HCT116 (cell line): ENCODE measurements around the gene CERT1. TPM values are rescaled to one million over a fixed set of nuclear protein-coding genes. Genes with fewer than 3 reads are reported as not detected.

Source experiments
- ATAC-seq: fragments of 200-7000 bp; cut with Tn5 transposase; 2 replicates; pipeline ENCODE4 v1.9.1; 2020; ENCODE audit warnings: mild to moderate bottlenecking, moderate library complexity
- BruUV-seq: library from RNA; stranded (reverse); fragments of 400-500 nt; replicated peaks from 2 replicates; lab custom pipeline; 2021; lab: Mats Ljungman, UMichigan
- CTCF ChIA-PET: fragments of 300-600 bp; sonication (Branson Sonifier 250); formaldehyde crosslinking; loops from one replicate; lab custom pipeline; 2021; ENCODE audit warnings: antibody characterized with exemption; lab: Charles Lee
- POLR2A ChIA-PET: fragments of 300-600, 350-600 bp; sonication (Branson Sonifier 250); formaldehyde crosslinking; loops from one replicate; lab custom pipeline; 2021; ENCODE audit warnings: antibody characterized with exemption; lab: Charles Lee
- RAD21 ChIA-PET, 2 experiments: fragments of 300-600 bp; sonication (Branson Sonifier 250); formaldehyde crosslinking; loops; one replicate each; lab custom pipeline; 2023; ENCODE audit warnings: low total read pairs in 2 of 2; ENCODE audit not compliant: uncharacterized antibody in 2 of 2, unreplicated experiment in 2 of 2, low non-redundant PET in 1 of 2; lab: Charles Lee
- DNase-seq: peaks from one replicate; pipeline ENCODE4 v3.0.0-alpha.2; 2010; ENCODE audit warnings: low read depth, low spot score
- H2AFZ ChIP-seq: fragments of 200-600 bp; shearing (Covaris generic), sonication (generic); 2 replicates; pipeline ENCODE4 v1.6.1; 2017; ENCODE audit warnings: low read depth, mixed run types, mixed read lengths, antibody characterized with exemption, low read length; ENCODE audit not compliant: poor library complexity, severe bottlenecking
- H3K27ac ChIP-seq: 2 replicates; pipeline ENCODE4 v1.5.1; 2012; ENCODE audit warnings: low read depth, low read length
- H3K27me3 ChIP-seq: fragments of 200-600 bp; sonication (generic); 2 replicates; pipeline ENCODE4 v1.6.1; 2016; ENCODE audit warnings: mixed run types, low read length, mixed read lengths; ENCODE audit not compliant: insufficient read depth
- H3K36me3 ChIP-seq, 2 experiments: fragments of 200-500 bp in 1 of 2; fragments of 200-600 bp in 1 of 2; sonication (Bioruptor generic) in 1 of 2; sonication (generic) in 1 of 2; 2 replicates each; pipeline versions ENCODE4 v1.5.1 to v1.6.1; 2014 to 2016; ENCODE audit warnings: low read length in 2 of 2, inconsistent platforms in 1 of 2, mixed read lengths in 1 of 2, mixed run types in 1 of 2; ENCODE audit not compliant: insufficient read depth in 2 of 2, control insufficient read depth in 1 of 2
- H3K4me1 ChIP-seq, 2 experiments: fragments of 200-600 bp in 1 of 2; sonication (generic) in 1 of 2; 2 replicates each; pipeline versions ENCODE4 v1.5.1 to v1.6.1; 2012 to 2017; ENCODE audit warnings: low read length in 2 of 2, inconsistent platforms in 1 of 2, mild to moderate bottlenecking in 1 of 2, mixed read lengths in 1 of 2, mixed run types in 1 of 2, moderate library complexity in 1 of 2; ENCODE audit not compliant: insufficient read depth in 2 of 2, control insufficient read depth in 1 of 2
- H3K4me2 ChIP-seq: fragments of 200-600 bp; sonication (generic); 2 replicates; pipeline ENCODE4 v1.6.1; 2017; ENCODE audit warnings: mixed run types, low read length, mixed read lengths
- H3K4me3 ChIP-seq, 2 experiments: fragments of 200-600 bp in 1 of 2; sonication (generic) in 1 of 2; replicated peaks in 1 of 2; 2 replicates each; pipeline ENCODE4 v1.5.1; 2011 to 2016; ENCODE audit warnings: low read length in 2 of 2, control low read depth in 1 of 2, low read depth in 1 of 2, mild to moderate bottlenecking in 1 of 2, mixed read lengths in 1 of 2, mixed run types in 1 of 2
- H3K79me2 ChIP-seq: fragments of 200-600 bp; sonication (generic); 2 replicates; pipeline ENCODE4 v1.6.1; 2017; ENCODE audit warnings: mild to moderate bottlenecking, mixed run types, low read length, moderate library complexity, mixed read lengths; ENCODE audit not compliant: insufficient read depth
- H3K9ac ChIP-seq: fragments of 200-600 bp; sonication (generic); 2 replicates; pipeline ENCODE4 v1.6.1; 2016; ENCODE audit warnings: low read length, mixed read lengths
- H3K9me2 ChIP-seq: fragments of 200-600 bp; sonication (generic), shearing (Covaris generic); 2 replicates; pipeline ENCODE4 v1.6.1; 2017; ENCODE audit warnings: mixed run types, mild to moderate bottlenecking, moderate library complexity; ENCODE audit not compliant: insufficient read depth
- H3K9me3 ChIP-seq, 2 experiments: fragments of 200-500 bp in 1 of 2; fragments of 200-600 bp in 1 of 2; sonication (Bioruptor generic) in 1 of 2; sonication (generic) in 1 of 2; 2 replicates each; pipeline ENCODE4 v1.6.1; 2014 to 2017; ENCODE audit warnings: low read length in 2 of 2, mixed read lengths in 2 of 2, inconsistent platforms in 1 of 2, low read depth in 1 of 2, mild to moderate bottlenecking in 1 of 2, mixed run types in 1 of 2, moderate library complexity in 1 of 2; ENCODE audit not compliant: control insufficient read depth in 1 of 2, insufficient read depth in 1 of 2
- H4K20me1 ChIP-seq: fragments of 200-600 bp; sonication (generic), shearing (Covaris generic); 2 replicates; pipeline ENCODE4 v1.6.1; 2017; ENCODE audit warnings: mixed run types, mild to moderate bottlenecking, moderate library complexity; ENCODE audit not compliant: insufficient read depth
- CEBPB ChIP-seq: IDR thresholded peaks from 2 replicates; pipeline ENCODE4 v1.6.1; 2012; ENCODE audit warnings: low read depth
- EZH2 ChIP-seq: fragments of 200-600 bp; sonication (generic); IDR thresholded peaks from 2 replicates; pipeline ENCODE4 v1.6.1; 2017; ENCODE audit warnings: antibody characterized with exemption, mixed run types
- FOSL1 ChIP-seq: IDR thresholded peaks from 2 replicates; pipeline ENCODE4 v1.6.1; 2012; ENCODE audit warnings: low read depth
- JUND ChIP-seq: IDR thresholded peaks from 2 replicates; pipeline ENCODE4 v1.6.1; 2012
- POLR2A ChIP-seq: IDR thresholded peaks from 2 replicates; pipeline ENCODE4 v1.7.0; 2011; ENCODE audit warnings: borderline replicate concordance; ENCODE audit not compliant: insufficient read depth, insufficient read length; ENCODE audit errors: extremely low read depth
- SP1 ChIP-seq: IDR thresholded peaks from 2 replicates; pipeline ENCODE4 v1.6.1; 2012; ENCODE audit warnings: low read depth
- SRF ChIP-seq: IDR thresholded peaks from 2 replicates; pipeline ENCODE4 v1.6.1; 2012; ENCODE audit warnings: low read depth
- TCF7L2 ChIP-seq: IDR thresholded peaks from 2 replicates; pipeline ENCODE4 v1.7.0; 2011; ENCODE audit warnings: borderline replicate concordance, inconsistent platforms; ENCODE audit not compliant: insufficient read depth, insufficient read length; ENCODE audit errors: extremely low read depth
- ZFX ChIP-seq: fragments of 450-650 bp; IDR thresholded peaks from 2 replicates; pipeline ENCODE4 v1.6.1; 2017
- ZNF274 ChIP-seq: fragments of 200-500 bp; sonication (Bioruptor generic); IDR thresholded peaks from 2 replicates; pipeline ENCODE4 v1.6.1; 2014; ENCODE audit warnings: mild to moderate bottlenecking, low read depth, low read length, inconsistent platforms
- intact Hi-C: fragments of 100-400 bp; cut with micrococcal nuclease; formaldehyde crosslinking; loops from 2 replicates; pipeline ENCODE4 v1.10.0; 2022
- total RNA-seq: library from RNA; stranded (reverse); gene quantifications from one replicate; pipeline ENCODE4 v1.2.1, GENCODE V29; 2021; ENCODE audit not compliant: unreplicated experiment
- TF ChIP-seq, protein P1 (sequence below), 3 experiments: fragments of 200-600 bp in 1 of 3; sonication (generic) in 1 of 3; IDR thresholded peaks in 2 of 3; conservative IDR thresholded peaks in 1 of 3; 2 replicates each; pipeline ENCODE4 v1.5.1; 2012 to 2017; ENCODE audit warnings: low read depth in 2 of 3, low read length in 2 of 3, antibody characterized with exemption in 1 of 3, borderline replicate concordance in 1 of 3, control low read depth in 1 of 3, mild to moderate bottlenecking in 1 of 3, mixed read lengths in 1 of 3, mixed run types in 1 of 3, moderate library complexity in 1 of 3; ENCODE audit not compliant: insufficient read depth in 1 of 3
- TF ChIP-seq, protein P2 (sequence below): IDR thresholded peaks from 2 replicates; pipeline ENCODE4 v1.6.1; 2012

CERT1 gene
- total RNA-seq, 1 experiment from 2014 or later: 22.8 TPM

DNA sequence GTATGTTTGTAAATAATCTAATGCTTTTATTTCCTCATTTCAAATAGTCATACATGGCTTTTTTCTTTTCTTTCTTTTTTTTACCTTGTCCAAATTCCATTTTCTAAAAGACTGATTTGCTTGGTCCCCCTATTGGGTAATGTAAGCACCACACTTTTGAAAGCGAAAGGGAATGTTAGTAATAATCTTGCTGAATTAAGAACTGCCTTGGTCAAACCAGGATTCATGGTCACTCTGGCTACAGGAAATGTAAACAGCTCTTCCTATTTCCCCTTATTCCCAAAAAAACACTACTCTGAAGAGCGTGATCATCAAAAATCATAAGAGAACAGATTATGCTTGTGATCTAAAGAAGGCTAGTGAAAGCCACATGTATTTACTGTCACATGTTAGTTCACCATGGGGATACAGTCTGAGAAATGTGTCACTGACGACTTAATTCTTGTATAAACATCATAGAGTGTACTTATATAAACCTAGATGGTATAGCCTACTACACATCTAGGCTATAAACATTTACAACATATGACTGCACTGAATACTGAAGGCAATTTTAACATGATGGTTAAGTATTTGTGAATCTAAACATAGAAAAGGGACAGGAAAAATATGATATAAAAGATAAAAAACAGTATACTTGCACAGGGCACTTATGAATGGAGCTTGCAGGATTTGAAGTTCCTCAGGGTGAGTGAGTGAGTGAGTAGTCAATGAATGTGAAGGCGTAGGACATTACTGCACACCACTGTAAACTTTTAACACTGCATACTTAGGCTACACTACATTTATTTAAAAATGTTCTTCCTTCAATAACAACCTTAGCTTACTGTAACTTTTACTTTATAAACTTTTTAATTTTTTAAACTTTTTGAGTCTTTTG, 99.1 kb downstream of the CERT1 start:
- Histone ChIP-seq H3K9ac (no peak overlapping the region), H3K9me2 (no peaks in the 10 kb centered on the region), H4K20me1 (no peaks in the 10 kb centered on the region), H3K4me1 (peaks cover 0 to 6% of the 10 kb centered on the region in 2 experiments; a peak in 1 of 4 replicates), H3K4me2 (no peak overlapping the region), H3K36me3 (no peaks in the 10 kb centered on the region)
- POLR2A ChIA-PET: no interaction called here
- TF ChIP-seq, protein P1, sequence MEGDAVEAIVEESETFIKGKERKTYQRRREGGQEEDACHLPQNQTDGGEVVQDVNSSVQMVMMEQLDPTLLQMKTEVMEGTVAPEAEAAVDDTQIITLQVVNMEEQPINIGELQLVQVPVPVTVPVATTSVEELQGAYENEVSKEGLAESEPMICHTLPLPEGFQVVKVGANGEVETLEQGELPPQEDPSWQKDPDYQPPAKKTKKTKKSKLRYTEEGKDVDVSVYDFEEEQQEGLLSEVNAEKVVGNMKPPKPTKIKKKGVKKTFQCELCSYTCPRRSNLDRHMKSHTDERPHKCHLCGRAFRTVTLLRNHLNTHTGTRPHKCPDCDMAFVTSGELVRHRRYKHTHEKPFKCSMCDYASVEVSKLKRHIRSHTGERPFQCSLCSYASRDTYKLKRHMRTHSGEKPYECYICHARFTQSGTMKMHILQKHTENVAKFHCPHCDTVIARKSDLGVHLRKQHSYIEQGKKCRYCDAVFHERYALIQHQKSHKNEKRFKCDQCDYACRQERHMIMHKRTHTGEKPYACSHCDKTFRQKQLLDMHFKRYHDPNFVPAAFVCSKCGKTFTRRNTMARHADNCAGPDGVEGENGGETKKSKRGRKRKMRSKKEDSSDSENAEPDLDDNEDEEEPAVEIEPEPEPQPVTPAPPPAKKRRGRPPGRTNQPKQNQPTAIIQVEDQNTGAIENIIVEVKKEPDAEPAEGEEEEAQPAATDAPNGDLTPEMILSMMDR (IDR thresholded peaks at IDR 0.05 in 2 of 3, conservative IDR thresholded peaks at IDR 0.05 in 1 of 3; ENCODE audit: borderline replicate concordance in 1 of 3, insufficient read depth in 1 of 3, low read depth in 2 of 3, low read length in 2 of 3): 0 out of 6 replicates have a peak, but pooled peaks of 1 of the 3 experiments have one; percentile 15
- TF ChIP-seq SRF: no peak
- TF ChIP-seq, all 23 proteins: peak for 1
- Histone ChIP-seq H3K79me2 (no peaks in the 10 kb centered on the region), H3K9me3 (no peaks in the 10 kb centered on the region), H3K27ac (no peak overlapping the region), H3K27me3 (no peaks in the 10 kb centered on the region), H3K4me3 (no peak overlapping the region), H2AFZ (no peak overlapping the region)
- intact Hi-C loops: no loop called here
- ATAC-seq (no peak), DNase-seq (no peak)
- no TSS peak for BruUV-seq
- ChIA-PET RAD21 (no interaction called here), CTCF (no interaction called here)

DNA sequence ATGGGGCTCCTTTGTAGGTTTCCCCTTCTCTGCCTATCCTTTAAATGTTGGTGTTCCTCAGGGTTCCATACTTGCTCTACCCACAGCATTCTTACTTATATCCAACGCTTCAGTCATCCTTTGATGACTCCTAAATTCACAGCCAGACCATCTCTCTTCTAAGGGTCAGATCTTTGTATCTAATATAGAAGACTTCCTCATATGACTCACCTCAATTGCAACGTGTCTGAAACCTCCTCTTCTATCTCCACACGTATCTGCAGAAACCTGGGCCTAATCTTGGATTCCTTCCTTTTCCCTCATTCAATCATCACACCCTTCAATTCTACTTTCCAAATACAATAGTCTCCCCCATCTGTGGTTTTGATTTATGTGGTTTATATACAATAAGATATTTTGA, 106.1 kb downstream of the CERT1 start:
- RAD21 ChIA-PET: no interaction called here
- H3K4me1 ChIP-seq: peaks cover 0 to 15% of the 10 kb centered on the region in 2 experiments; a peak in 2 of 4 replicates
- no peaks in the 10 kb centered on the region for H3K27me3 ChIP-seq
- no peak for TF ChIP-seq ZNF274
- peak; percentile 77; the same call in 1 of the 2 replicates for TF ChIP-seq FOSL1
- TF ChIP-seq SP1: peak; percentile 53; the same call in 1 of the 2 replicates
- TF ChIP-seq CEBPB: peak; percentile 47; the same call in 1 of the 2 replicates
- no peak for TF ChIP-seq POLR2A
- no peak for TF ChIP-seq EZH2
- TF ChIP-seq TCF7L2: no peak
- TF ChIP-seq, protein P2, sequence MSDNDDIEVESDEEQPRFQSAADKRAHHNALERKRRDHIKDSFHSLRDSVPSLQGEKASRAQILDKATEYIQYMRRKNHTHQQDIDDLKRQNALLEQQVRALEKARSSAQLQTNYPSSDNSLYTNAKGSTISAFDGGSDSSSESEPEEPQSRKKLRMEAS: peak; percentile 57; the same call in 1 of the 2 replicates
- no peak for TF ChIP-seq SRF
- no peak for TF ChIP-seq ZFX
- peak; percentile 85 for TF ChIP-seq JUND
- TF ChIP-seq, all 23 proteins: peak for 5
- no peak overlapping the region for H3K4me3 ChIP-seq
- no peak overlapping the region for H3K9ac ChIP-seq
- intact Hi-C loops: no loop called here
- H3K9me2 ChIP-seq: no peaks in the 10 kb centered on the region
- H3K79me2 ChIP-seq: no peaks in the 10 kb centered on the region
- CTCF ChIA-PET: no interaction called here
- peak overlapping the region; percentile 36; the same call in 1 of the 2 replicates for H3K4me2 ChIP-seq
- no peaks in the 10 kb centered on the region for H4K20me1 ChIP-seq
- no peaks in the 10 kb centered on the region for H3K9me3 ChIP-seq
- no peak overlapping the region for H2AFZ ChIP-seq
- peak; percentile 40 for DNase-seq
- no peak overlapping the region for H3K27ac ChIP-seq
- no peaks in the 10 kb centered on the region for H3K36me3 ChIP-seq
- ATAC-seq: peak; percentile 71
- no TSS peak for BruUV-seq
- POLR2A ChIA-PET: no interaction called here
